WI38 (cell line): ENCODE results near the gene NBAS.
"Not testable (repeated sequence)": the region's sequence is repeated elsewhere in the genome, so short reads cannot be mapped to it uniquely, and the experiment has no call there.

Experiments used
- H3K4me3 ChIP-seq: 2 replicates; pipeline ENCODE4 v1.5.1; 2011; ENCODE audit warnings: low read depth, mild to moderate bottlenecking, control low read depth, low read length
- TF ChIP-seq, protein P1 (sequence below): IDR thresholded peaks from 2 replicates; pipeline ENCODE4 v1.5.1; 2012; ENCODE audit warnings: low read depth, mild to moderate bottlenecking, control low read depth, low read length

NBAS gene

DNA sequence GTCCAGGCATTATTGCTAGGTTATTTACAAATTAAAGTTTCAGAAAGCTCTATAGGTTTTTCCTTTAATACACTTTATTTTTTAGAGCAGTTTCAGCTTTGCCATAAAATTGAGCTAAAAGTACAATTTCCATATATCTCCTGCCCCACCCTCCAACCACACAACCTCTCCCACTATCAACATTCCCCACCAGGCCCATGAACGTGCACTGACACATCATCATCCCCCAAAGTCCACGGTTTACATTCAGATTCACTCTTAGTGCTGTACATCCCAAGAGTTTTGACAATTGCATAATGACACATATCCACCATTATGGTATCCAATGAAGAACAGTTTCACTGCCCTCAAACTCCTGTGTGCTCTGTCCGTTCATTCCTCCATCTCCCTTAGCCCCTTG lies 139.4 kb downstream of the NBAS start:
- H3K4me3 ChIP-seq: no peak overlapping the region
- TF ChIP-seq, protein P1, sequence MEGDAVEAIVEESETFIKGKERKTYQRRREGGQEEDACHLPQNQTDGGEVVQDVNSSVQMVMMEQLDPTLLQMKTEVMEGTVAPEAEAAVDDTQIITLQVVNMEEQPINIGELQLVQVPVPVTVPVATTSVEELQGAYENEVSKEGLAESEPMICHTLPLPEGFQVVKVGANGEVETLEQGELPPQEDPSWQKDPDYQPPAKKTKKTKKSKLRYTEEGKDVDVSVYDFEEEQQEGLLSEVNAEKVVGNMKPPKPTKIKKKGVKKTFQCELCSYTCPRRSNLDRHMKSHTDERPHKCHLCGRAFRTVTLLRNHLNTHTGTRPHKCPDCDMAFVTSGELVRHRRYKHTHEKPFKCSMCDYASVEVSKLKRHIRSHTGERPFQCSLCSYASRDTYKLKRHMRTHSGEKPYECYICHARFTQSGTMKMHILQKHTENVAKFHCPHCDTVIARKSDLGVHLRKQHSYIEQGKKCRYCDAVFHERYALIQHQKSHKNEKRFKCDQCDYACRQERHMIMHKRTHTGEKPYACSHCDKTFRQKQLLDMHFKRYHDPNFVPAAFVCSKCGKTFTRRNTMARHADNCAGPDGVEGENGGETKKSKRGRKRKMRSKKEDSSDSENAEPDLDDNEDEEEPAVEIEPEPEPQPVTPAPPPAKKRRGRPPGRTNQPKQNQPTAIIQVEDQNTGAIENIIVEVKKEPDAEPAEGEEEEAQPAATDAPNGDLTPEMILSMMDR: no peak

DNA sequence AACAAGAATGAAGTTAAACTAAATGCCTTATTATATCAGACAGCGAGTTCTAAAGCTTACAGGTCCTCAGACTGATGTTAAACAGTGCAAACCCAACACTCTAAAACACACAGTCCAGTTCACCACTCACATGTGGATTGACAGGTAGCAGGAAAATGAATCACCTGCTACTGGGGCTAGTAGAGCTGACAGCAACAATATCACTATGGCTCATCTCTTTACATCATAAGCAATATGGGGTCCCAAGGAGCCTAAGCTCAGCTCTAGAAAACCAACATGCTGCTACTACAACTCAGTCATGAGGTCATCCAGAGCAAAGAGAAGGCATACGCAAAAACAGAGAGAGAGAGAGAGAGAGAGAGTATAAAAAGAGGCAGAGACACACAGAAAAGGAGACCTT lies 145.4 kb downstream of the NBAS start:
- TF ChIP-seq, protein P1: no peak
- no peak overlapping the region for H3K4me3 ChIP-seq

DNA sequence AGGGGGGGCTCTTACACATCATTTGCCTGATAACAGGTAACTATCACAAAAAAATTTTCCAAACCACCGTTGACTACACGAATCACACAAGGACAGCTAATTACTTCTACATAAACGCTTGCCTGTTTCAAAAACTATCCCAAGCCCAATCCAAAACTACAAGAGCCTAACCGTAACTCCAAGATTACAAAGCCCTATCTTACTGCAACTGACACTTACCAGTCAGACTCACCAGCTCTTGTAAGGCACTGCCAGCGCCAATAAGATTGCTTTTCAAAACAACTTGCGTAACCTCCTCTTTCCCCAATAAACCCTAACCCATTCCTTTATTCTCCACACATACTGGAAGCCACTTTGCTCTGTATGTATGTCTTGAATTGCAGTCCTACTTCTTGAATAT lies 148.4 kb downstream of the NBAS start:
- no peak overlapping the region for H3K4me3 ChIP-seq
- TF ChIP-seq, protein P1: no peak

DNA sequence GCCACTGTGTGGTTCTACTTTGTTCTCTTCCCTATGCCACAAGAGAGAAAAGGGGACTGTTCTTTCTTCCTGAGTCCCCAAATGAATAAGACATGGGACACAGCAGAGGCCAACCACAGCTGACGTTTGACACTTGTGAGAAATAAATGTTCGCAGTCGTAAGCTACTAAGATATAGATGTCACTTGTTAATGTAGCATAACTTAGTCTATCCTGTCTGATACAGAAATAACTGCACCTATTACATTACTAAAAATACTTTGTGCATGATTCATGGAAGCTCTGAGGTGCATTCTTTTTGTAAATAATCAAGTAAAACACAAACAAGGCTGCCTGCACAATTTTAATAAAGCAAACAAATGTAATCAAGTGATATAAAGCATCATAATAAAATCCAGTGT lies 148.8 kb downstream of the NBAS start:
- TF ChIP-seq, protein P1: no peak
- H3K4me3 ChIP-seq: no peak overlapping the region

DNA sequence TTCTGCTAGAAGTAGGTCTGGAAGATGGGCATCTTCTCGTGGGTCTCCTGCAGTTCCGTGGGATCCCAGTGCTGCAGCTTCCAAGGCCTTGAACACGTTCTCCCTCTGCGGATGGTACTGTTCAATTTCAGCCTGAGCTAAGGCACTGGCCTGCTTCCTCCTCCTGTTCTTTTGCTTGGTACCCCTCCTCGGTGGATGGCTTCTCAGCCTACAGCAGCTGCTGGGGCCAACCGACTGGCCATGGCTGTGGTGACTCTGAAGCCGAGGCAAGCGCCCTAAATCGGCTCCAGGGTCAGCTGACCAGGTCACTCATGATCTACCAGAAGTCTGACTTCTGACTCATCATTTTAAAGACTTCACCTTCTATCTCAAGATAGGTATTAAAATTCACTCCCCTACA lies 150.2 kb downstream of the NBAS start:
- TF ChIP-seq, protein P1: no peak
- H3K4me3 ChIP-seq: no peak overlapping the region

DNA sequence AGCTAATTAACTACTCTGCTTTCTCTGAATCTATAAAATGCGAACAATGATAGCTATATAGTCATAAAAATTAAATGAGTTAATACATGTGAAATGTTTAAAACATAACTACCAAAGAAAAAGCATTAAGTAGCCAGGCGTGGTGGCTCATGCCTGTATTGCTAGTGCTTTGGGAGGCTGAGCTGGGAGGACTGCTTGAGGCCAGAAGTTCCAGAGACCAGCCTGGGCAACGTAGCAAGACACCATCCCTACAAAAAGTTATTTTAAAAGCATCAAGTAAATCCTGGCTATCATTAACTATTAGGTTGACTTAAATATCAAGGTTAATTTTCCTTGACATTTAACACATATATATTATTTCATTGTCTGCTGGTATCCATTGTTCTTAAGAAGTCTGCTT lies 152.4 kb downstream of the NBAS start:
- H3K4me3 ChIP-seq: no peak overlapping the region
- TF ChIP-seq, protein P1: no peak

DNA sequence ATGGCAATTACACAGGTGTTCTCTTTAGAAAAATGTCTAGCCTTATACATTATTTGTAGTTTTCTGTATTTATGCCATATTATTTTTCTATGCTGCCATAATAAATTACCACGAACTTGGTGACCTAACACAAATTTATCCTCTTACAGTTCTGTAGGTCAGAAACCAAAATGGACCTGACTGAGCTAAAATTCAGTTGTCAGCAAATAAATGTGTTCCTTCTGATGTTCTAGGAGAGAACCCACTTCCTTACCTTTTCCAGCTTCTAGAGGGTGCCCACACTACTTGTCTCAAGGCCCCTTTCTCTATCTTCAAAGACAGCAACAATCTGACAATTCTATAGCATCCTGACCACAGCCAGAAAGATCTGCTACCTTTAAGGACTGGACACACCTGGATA lies 153.5 kb downstream of the NBAS start:
- H3K4me3 ChIP-seq: no peak overlapping the region
- TF ChIP-seq, protein P1: no peak

DNA sequence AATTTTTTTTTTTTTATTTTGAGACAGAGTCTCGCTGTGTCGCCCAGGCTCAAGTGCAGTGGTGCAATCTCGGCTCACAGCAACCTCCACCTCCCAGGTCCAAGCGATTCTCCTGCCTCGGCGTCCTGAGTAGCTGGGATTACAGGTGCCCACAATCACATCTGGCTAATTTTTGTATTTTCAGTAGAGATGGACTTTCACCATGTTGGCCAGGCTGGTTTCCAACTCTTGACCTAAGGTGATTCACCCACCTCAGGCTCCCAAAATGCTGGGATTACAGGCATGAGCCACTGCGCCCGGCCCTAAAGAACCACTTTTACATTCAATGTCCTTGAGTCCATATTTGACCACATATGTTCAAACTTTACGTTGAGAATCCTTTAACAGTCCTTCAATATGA lies 156.6 kb downstream of the NBAS start:
- H3K4me3 ChIP-seq: not testable (repeated sequence)
